ENCODE measurements around the gene STK26. TPM values are rescaled to one million over a fixed set of nuclear protein-coding genes. Genes with fewer than 3 reads are reported as not detected.

Gene STK26
- total and polyA plus RNA-seq, 2 donors (not counting 1 experiment from before 2014, with no cell fraction given) = 12.4 to 32.1 TPM

GRCh38 chrX:132030264-132030663 lies 7.2 kb downstream of the STK26 start:
- Histone ChIP-seq H3K4me1 (ENCODE audit: control insufficient read depth in 2 of 2, insufficient read depth in 2 of 2, low read length in 2 of 2) (peaks cover 17 to 33% of the 10 kb centered on the region in 2 donors), H3K36me3 (replicated peaks in 1 of 2; ENCODE audit: control extremely low read depth in 1 of 2, control insufficient read depth in 1 of 2, extremely low read depth in 1 of 2, insufficient read depth in 2 of 2, low read length in 1 of 2) (peaks cover 0 to 2% of the 10 kb centered on the region in 2 experiments), H3K4me2 (replicated peaks; ENCODE audit: low read depth, low read length, poor library complexity, severe bottlenecking) (no peak overlapping the region), H3K27ac (ENCODE audit: low read length in 2 of 2) (no peak overlapping the region), H4K20me1 (ENCODE audit: control insufficient read depth, insufficient read depth, low read length, poor library complexity, severe bottlenecking) (peaks cover 6% of the 10 kb centered on the region), H3K4me3 (ENCODE audit: control extremely low read depth in 1 of 5, extremely low read depth in 1 of 5, insufficient read depth in 1 of 5, low read depth in 2 of 5, low read length in 4 of 5) (no peak overlapping the region), H3K9ac (ENCODE audit: low read length) (no peak overlapping the region), H3K9me3 (ENCODE audit: control extremely low read depth in 1 of 3, control insufficient read depth in 2 of 3, insufficient read depth in 1 of 3, low read length in 2 of 3) (peaks cover 0 to 3% (median 0%) of the 10 kb centered on the region in 3 donors), H2AFZ (ENCODE audit: insufficient read depth, low read depth, low read length, poor library complexity, severe bottlenecking) (no peak overlapping the region), H3K27me3 (replicated peaks in 1 of 4; ENCODE audit: control extremely low read depth in 1 of 4, control insufficient read depth in 3 of 4, insufficient read depth in 4 of 4, low read length in 3 of 4) (no peaks in the 10 kb centered on the region), H3K79me2 (ENCODE audit: control insufficient read depth, insufficient read depth, low read length) (peaks cover 69% of the 10 kb centered on the region)
- Mint-ChIP-seq H3K4me1 (peaks cover 63% of the 10 kb centered on the region), H3K9me3 (ENCODE audit: insufficient read depth) (no peaks in the 10 kb centered on the region), H3K27me3 (no peaks in the 10 kb centered on the region), H3K4me3 (no peak overlapping the region), H3K27ac (peak overlapping the region; percentile 20)
- CTCF ChIA-PET = interaction anchor here (1.3 kb wide), 1 partner anchor 54 kb away, joined by 3 read pairs; no protein-coding TSS in a partner anchor
- DNase-seq = no peak
- intact Hi-C loops (cut with micrococcal nuclease) = no loop called here
- POLR2A ChIA-PET = no interaction called here
- no peak for TF ChIP-seq EZH2 (IDR thresholded peaks at IDR 0.05; ENCODE audit: borderline replicate concordance, insufficient read depth, low read depth, low read length, poor library complexity, severe bottlenecking)
- no peak for TF ChIP-seq CTCF (IDR thresholded peaks at IDR 0.05)
- no peak for ATAC-seq (ENCODE audit: low read depth)

- H3K9me3 ChIP-seq (ENCODE audit: control extremely low read depth in 1 of 3, control insufficient read depth in 2 of 3, insufficient read depth in 1 of 3, low read length in 2 of 3) = peaks cover 0 to 3% (median 0%) of the 10 kb centered on the region in 3 donors
- H3K4me2 ChIP-seq (replicated peaks; ENCODE audit: low read depth, low read length, poor library complexity, severe bottlenecking) = no peak overlapping the region
- peaks cover 69% of the 10 kb centered on the region for H3K79me2 ChIP-seq (ENCODE audit: control insufficient read depth, insufficient read depth, low read length)
- no peak overlapping the region for H3K9ac ChIP-seq (ENCODE audit: low read length)
- Mint-ChIP-seq H3K4me3 (no peak overlapping the region), H3K9me3 (ENCODE audit: insufficient read depth) (no peaks in the 10 kb centered on the region), H3K27ac (peak overlapping the region; percentile 26), H3K27me3 (no peaks in the 10 kb centered on the region), H3K4me1 (peaks cover 68% of the 10 kb centered on the region)
- H3K4me3 ChIP-seq (ENCODE audit: control extremely low read depth in 1 of 5, extremely low read depth in 1 of 5, insufficient read depth in 1 of 5, low read depth in 2 of 5, low read length in 4 of 5) = no peak overlapping the region
- DNase-seq (no peak), ATAC-seq (ENCODE audit: low read depth) (no peak)
- CTCF ChIA-PET = no interaction called here
- peaks cover 11 to 32% of the 10 kb centered on the region in 2 donors for H3K4me1 ChIP-seq (ENCODE audit: control insufficient read depth in 2 of 2, insufficient read depth in 2 of 2, low read length in 2 of 2)
- no peak overlapping the region for H2AFZ ChIP-seq (ENCODE audit: insufficient read depth, low read depth, low read length, poor library complexity, severe bottlenecking)
- H3K36me3 ChIP-seq (replicated peaks in 1 of 2; ENCODE audit: control extremely low read depth in 1 of 2, control insufficient read depth in 1 of 2, extremely low read depth in 1 of 2, insufficient read depth in 2 of 2, low read length in 1 of 2) = peaks cover 0 to 2% of the 10 kb centered on the region in 2 experiments
- POLR2A ChIA-PET = no interaction called here
- H3K27me3 ChIP-seq (replicated peaks in 1 of 4; ENCODE audit: control extremely low read depth in 1 of 4, control insufficient read depth in 3 of 4, insufficient read depth in 4 of 4, low read length in 3 of 4) = no peaks in the 10 kb centered on the region
- peaks cover 6% of the 10 kb centered on the region for H4K20me1 ChIP-seq (ENCODE audit: control insufficient read depth, insufficient read depth, low read length, poor library complexity, severe bottlenecking)
- no peak overlapping the region for H3K27ac ChIP-seq (ENCODE audit: low read length in 2 of 2)
- WGBS (ENCODE audit: insufficient coverage) = no CpG with 5 or more reads among the region's 4 CpGs
- no peak for TF ChIP-seq CTCF (IDR thresholded peaks at IDR 0.05)
- TF ChIP-seq EZH2 (IDR thresholded peaks at IDR 0.05; ENCODE audit: borderline replicate concordance, insufficient read depth, low read depth, low read length, poor library complexity, severe bottlenecking) = no peak
- intact Hi-C loops (cut with micrococcal nuclease) = no loop called here
Observed at GRCh38 chrX:132031867-132032266, 8.8 kb downstream of the STK26 start.
